Tibial nerve (tissue), 4 donors: ENCODE results near the gene SP1. TPM values are rescaled to one million over a fixed set of nuclear protein-coding genes. Genes with fewer than 3 reads are reported as not detected.

Source experiments
- DNase-seq, 2 donors: peaks; one replicate each; pipeline ENCODE4 v3.0.0-alpha.2; 2019; ENCODE audit warnings: low spot score in 2 of 2
- H3K27ac ChIP-seq, 4 donors: fragments of 200-600 bp; sonication (generic) in 3 of 4; one replicate each; pipeline ENCODE4 v1.5.1; 2017 to 2019; ENCODE audit warnings: mild to moderate bottlenecking in 1 of 4
- H3K27me3 ChIP-seq, 2 donors: fragments of 200-600 bp; sonication (generic) in 1 of 2; one replicate each; pipeline versions ENCODE4 v1.5.1 to v1.6.0; 2017 to 2019
- H3K36me3 ChIP-seq, 3 donors: fragments of 200-600 bp; sonication (generic); one replicate each; pipeline ENCODE4 v1.5.1; 2018 to 2019
- H3K4me1 ChIP-seq, 4 donors: fragments of 200-600 bp; sonication (generic) in 3 of 4; one replicate each; pipeline ENCODE4 v1.5.1; 2017 to 2019
- H3K4me3 ChIP-seq, 4 donors: fragments of 200-600 bp; sonication (generic) in 3 of 4; one replicate each; pipeline ENCODE4 v1.5.1; 2017 to 2019; ENCODE audit warnings: mild to moderate bottlenecking in 1 of 4, moderate library complexity in 1 of 4
- H3K9me3 ChIP-seq, 4 donors: fragments of 200-600 bp; sonication (generic) in 3 of 4; one replicate each; pipeline ENCODE4 v1.5.1; 2017 to 2019
- EP300 ChIP-seq, 2 donors: sonication (generic); formaldehyde crosslinking; IDR thresholded peaks; one replicate each; pipeline ENCODE4 v1.6.1; 2017; ENCODE audit warnings: antibody characterized with exemption in 2 of 2, mild to moderate bottlenecking in 1 of 2
- POLR2A ChIP-seq, 2 donors: fragments of 450-650 bp; IDR thresholded peaks; one replicate each; pipeline ENCODE4 v1.6.1; 2017; ENCODE audit warnings: antibody characterized with exemption in 2 of 2, mild to moderate bottlenecking in 2 of 2, moderate library complexity in 2 of 2
- WGBS, 2 donors: methylation state at CpG; one replicate each; pipeline ENCODE4 v1.1.5; 2018; 5-methylcytosine and 5-hydroxymethylcytosine counted together
- total RNA-seq, 4 donors: library from RNA; depleted of rRNA; stranded (reverse); fragments of >200 nt; gene quantifications; one replicate each; pipeline ENCODE4 v1.1.0, GENCODE V29; 2016
- TF ChIP-seq, protein P1 (sequence below), 5 experiments: fragments of 200-600 bp in 3 of 5; fragments of 450-650 bp in 2 of 5; sonication (generic) in 3 of 5; IDR thresholded peaks; one replicate each; pipeline ENCODE4 v1.5.1; 2016 to 2019; ENCODE audit warnings: antibody characterized with exemption in 5 of 5, mild to moderate bottlenecking in 3 of 5, moderate library complexity in 2 of 5

The SP1 gene
- total RNA-seq, 4 donors from 2014 or later: 45.3 to 81.5 (median 65.0) TPM

DNA sequence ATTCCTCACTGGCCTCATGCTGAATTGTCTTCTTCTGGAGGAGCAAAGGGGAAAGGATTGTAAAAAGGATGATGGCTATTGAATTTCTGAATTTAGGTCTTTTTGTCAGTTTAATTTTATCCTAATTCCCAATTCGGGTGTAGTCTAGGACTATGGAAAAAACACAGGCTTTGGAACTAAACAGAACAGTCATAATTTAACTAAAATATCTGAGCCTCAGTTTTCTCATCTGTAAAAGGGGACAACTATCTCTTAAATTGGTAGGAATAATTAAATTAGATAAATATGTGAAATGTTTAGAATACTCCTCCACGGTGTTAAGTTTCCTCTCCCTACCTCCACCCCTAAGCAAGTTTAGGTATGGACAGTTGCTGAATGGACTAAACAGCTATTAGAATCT, 3.2 kb upstream of the SP1 start:
- no peaks in the 10 kb centered on the region for H3K9me3 ChIP-seq
- DNase-seq: no peak
- H3K36me3 ChIP-seq: peaks cover 0 to 2% (median 0%) of the 10 kb centered on the region in 3 donors
- H3K4me1 ChIP-seq: peaks cover 0 to 39% (median 19%) of the 10 kb centered on the region in 4 donors
- H3K4me3 ChIP-seq: no peak overlapping the region
- no peak overlapping the region for H3K27ac ChIP-seq
- no peak for TF ChIP-seq EP300 (IDR thresholded peaks at IDR 0.05)
- TF ChIP-seq, protein P1, sequence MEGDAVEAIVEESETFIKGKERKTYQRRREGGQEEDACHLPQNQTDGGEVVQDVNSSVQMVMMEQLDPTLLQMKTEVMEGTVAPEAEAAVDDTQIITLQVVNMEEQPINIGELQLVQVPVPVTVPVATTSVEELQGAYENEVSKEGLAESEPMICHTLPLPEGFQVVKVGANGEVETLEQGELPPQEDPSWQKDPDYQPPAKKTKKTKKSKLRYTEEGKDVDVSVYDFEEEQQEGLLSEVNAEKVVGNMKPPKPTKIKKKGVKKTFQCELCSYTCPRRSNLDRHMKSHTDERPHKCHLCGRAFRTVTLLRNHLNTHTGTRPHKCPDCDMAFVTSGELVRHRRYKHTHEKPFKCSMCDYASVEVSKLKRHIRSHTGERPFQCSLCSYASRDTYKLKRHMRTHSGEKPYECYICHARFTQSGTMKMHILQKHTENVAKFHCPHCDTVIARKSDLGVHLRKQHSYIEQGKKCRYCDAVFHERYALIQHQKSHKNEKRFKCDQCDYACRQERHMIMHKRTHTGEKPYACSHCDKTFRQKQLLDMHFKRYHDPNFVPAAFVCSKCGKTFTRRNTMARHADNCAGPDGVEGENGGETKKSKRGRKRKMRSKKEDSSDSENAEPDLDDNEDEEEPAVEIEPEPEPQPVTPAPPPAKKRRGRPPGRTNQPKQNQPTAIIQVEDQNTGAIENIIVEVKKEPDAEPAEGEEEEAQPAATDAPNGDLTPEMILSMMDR (IDR thresholded peaks at IDR 0.05): no peak
- H3K27me3 ChIP-seq: no peaks in the 10 kb centered on the region
- WGBS, 2 donors: 79 to 83% methylated on average over 2 of the region's 2 CpGs

DNA sequence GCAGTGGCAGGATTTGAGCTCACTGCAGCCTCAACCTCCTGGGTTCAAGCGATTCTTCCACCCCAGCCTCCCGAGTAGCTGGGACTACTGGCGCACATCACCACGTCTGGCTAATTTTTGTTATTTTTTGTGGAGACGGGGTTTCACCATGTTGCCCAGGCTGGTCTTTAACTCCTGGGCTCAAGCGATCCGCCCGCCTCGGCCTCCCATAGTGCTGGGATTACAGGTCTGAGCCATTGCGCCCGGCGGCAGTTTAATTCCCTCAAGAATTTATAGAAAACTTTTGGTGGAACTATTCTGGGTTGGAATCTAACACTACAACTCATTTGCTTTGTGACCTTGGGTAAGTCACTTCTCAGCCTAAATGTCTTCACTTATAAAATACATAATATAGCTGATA, 1.8 kb upstream of the SP1 start:
- H3K27ac ChIP-seq: peak overlapping the region; percentile 90 to 98 (median 95)
- TF ChIP-seq EP300 (IDR thresholded peaks at IDR 0.05) (no peak), POLR2A (IDR thresholded peaks at IDR 0.05) (no peak)
- TF ChIP-seq, protein P1 (IDR thresholded peaks at IDR 0.05): no peak
- no peak overlapping the region for H3K4me3 ChIP-seq
- peaks cover 0 to 17% (median 14%) of the 10 kb centered on the region in 3 donors for H3K36me3 ChIP-seq
- no peak for DNase-seq
- WGBS, 2 donors: 97 to 99% methylated on average over 12 of the region's 12 CpGs
- peaks cover 0 to 41% (median 25%) of the 10 kb centered on the region in 4 donors for H3K4me1 ChIP-seq
- no peaks in the 10 kb centered on the region for H3K9me3 ChIP-seq
- no peaks in the 10 kb centered on the region for H3K27me3 ChIP-seq

DNA sequence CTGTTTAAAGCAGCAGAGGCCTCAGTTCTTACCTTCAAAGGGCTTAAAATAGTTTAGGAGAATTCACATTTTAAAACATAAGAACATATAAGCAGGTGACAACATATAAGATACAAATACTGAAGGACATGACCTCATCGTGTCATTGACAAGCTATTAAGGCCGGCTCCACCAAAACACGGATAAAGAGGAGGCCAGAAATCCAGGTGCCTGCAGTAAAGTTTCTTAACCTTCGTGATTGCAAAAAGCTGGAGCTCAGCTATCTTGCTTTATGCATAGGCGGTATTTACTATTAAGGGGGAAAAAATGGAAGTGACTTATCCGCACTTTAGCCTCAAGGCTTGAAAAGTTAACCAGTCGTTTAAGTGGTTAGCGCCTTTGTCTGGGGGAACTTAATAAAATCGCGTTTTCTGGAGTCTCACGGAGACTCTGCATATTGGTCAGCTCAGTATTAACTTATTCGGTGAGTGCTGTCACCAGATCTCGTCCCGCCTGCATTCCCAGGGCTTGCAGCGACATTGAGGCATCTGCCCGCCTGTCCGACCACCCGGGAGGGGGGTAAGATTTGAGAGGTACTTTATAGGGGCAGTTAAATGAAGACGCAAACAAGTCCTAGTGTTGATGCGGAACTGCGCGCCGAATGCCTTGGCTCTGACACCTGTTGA, 1.1 kb upstream of the SP1 start:
- Histone ChIP-seq H3K4me3 (peak overlapping the region; percentile 49 to 68 (median 50)), H3K4me1 (peaks cover 0 to 42% (median 31%) of the 10 kb centered on the region in 4 donors), H3K27ac (peak overlapping the region; percentile 90 to 98 (median 95)), H3K36me3 (peaks cover 0 to 23% (median 15%) of the 10 kb centered on the region in 3 donors), H3K9me3 (no peaks in the 10 kb centered on the region), H3K27me3 (no peaks in the 10 kb centered on the region)
- 12 to 14% methylated on average over 23 of the region's 23 CpGs for WGBS, 2 donors
- TF ChIP-seq EP300 (IDR thresholded peaks at IDR 0.05) (no peak), POLR2A (IDR thresholded peaks at IDR 0.05) (no peak)
- TF ChIP-seq, protein P1 (IDR thresholded peaks at IDR 0.05): no peak
- no peak for DNase-seq

DNA sequence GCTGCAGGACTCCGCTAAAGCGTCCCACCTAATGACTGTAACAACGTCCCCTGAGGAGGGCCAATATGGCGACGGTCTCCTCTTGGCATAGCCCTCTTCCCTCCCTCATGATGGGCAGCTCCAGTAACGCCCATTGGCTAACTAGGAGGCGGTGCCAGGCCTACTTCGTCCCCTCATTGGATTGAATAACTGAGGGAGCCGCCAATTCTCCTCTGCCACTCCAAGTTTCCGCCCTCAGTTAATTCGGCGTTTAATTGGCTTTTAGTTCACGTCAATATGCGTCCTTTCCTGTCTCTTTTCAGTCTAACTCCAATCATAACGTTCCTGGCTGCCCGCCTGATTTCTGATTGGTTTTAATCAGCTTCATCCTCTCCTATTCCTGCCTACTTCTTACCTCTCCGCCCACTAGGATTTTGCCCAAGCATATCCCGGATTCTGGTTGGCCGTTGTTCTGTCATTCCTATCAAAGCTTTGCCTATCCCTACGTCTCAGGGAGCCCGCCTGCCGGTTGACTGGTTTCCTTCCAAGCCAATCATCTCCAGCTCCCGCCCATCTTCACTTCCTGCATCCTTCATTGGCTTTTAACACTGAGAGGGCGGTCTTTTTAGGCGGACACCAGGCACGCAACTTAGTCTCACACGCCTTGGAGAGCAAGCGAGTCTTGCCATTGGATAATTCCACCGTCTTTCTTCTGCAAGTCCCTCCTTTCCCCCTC, 430 bp upstream of the SP1 start:
- H3K27ac ChIP-seq: peak overlapping the region; percentile 97 to 99 (median 98)
- peaks cover 0 to 30% (median 15%) of the 10 kb centered on the region in 3 donors for H3K36me3 ChIP-seq
- peak; percentile 99 to 100 for DNase-seq
- peak overlapping the region; percentile 49 to 89 (median 60) for H3K4me3 ChIP-seq
- peak; percentile 89 to 94 for TF ChIP-seq POLR2A (IDR thresholded peaks at IDR 0.05)
- TF ChIP-seq EP300 (IDR thresholded peaks at IDR 0.05): peak in 1 of 2 donors; percentile 99
- TF ChIP-seq, protein P1 (IDR thresholded peaks at IDR 0.05): peak in 1 of 5 experiments; percentile 16
- H3K9me3 ChIP-seq: no peaks in the 10 kb centered on the region
- no peaks in the 10 kb centered on the region for H3K27me3 ChIP-seq
- 0% methylated on average over 29 of the region's 29 CpGs for WGBS, 2 donors
- H3K4me1 ChIP-seq: peaks cover 0 to 45% (median 37%) of the 10 kb centered on the region in 4 donors
